ENCODE results near the gene STAG1.
"Not testable (repeated sequence)": the region's sequence is repeated elsewhere in the genome, so short reads cannot be mapped to it uniquely, and the experiment has no call there.

The STAG1 gene

DNA sequence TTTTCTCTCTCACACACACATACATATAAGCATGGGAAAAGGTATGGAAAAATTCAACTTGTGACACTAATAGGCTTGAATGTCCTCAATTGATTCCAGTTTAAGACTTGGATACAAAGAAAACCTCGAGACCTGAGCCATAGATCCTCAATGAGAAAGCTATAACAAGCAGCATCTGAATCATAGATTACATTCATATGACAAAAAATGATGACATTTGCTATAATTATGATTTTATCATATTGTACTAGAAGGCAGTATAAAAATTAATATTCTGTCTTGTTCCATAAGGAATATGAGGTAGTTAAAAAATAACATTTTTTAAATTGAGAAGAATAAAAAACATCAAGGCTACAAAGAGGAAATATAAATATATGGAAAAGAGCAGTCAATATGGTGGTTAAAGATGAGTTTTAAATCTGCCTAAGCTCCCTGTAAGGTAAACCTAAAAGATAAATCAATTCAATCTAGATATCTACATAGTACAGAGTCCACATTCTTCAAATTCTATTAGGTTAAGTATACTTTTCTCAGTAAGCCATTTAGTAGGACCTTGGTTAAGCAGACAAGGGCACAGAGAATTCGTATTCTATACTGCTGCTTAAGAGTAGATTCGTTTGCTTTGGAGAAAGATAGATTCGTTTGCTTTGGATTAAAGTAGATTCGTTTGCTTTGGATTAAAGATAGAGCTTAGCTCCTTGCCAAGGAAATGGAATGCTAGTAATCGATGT, 175.7 kb downstream of the STAG1 start:
- no peak for DNase-seq

DNA sequence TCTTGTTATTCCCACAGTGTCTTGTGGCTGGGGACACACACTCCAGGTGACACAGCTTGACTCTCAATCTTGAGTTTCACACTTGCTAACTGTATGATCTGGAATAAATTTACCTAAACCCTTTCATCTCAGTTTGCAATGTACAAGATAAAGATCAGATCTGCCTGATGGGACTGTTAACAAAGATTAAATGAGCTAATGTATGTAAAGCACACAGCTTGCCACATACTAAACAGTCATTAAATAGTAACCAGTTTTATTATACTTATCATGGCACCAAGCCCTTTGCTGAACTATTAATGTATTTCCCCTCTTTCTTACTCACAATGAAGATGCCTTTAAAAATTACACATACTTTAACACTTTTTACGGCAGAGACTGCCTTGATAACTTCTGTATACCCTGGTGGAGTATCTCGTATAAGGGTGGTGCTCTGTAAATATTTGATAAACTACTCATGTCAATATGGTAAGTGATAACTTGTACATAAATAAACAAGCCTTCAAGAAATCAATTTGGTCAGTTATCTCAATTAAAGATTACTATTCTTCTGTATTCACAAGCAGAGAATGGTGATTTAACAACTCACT, 184.5 kb downstream of the STAG1 start:
- DNase-seq, result no peak

DNA sequence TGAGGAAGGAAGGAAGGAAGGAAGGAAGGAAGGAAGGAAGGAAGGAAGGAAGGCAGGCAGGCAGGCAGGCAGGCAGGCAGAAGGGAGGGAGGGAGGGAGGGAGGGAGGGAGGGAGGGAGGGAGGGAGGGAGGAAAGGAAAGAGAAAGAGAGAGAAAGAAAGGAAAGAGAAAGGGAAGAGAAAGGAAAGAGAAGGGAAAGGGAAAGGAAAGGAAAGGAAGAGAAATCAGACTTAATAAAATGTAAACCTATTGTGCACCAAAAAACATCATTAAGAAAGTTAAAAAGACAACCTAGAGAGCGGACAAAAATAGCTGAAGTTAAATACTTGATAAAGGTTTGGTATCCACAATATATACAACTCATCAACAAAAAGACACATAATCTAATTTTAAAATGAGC, 187.2 kb downstream of the STAG1 start:
- not testable (repeated sequence) for DNase-seq

DNA sequence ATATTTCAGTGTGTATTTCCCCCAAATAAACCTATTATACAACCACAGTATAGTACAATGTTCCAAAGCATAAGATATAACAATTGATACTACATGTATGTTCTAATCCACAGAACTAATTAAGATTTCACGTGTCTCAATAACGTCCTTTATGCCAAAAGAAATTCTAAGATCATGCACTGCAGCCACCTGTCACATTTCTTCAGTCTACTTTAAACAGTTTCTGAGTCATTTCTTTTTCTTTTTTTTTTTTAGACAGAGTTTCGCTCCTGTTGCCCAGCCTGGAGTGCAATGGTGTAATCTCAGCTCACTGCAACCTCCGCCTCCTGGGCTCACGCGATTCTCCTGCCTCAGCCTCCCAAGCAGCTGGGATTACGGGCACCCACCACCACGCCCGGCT, 190.2 kb downstream of the STAG1 start:
- no peak for DNase-seq

DNA sequence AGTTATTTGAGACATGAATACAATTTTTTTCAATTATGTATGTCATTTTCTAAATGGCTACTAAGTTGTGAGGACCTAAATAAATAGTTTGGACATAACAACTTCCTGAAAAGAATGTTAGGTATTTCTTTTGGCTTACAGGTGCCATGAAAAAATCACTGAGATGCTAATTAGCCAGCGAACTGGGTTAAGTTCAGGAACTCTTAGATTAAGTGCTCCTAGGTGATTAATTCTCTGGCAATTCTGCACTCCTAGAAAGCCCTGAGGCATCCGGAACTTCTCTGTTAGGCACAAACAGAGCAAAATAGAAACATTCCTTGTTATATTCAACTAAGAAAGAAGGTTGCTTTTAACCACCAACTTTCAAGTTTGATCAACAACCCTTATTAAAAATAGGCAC, 192.3 kb downstream of the STAG1 start:
- DNase-seq, result no peak

DNA sequence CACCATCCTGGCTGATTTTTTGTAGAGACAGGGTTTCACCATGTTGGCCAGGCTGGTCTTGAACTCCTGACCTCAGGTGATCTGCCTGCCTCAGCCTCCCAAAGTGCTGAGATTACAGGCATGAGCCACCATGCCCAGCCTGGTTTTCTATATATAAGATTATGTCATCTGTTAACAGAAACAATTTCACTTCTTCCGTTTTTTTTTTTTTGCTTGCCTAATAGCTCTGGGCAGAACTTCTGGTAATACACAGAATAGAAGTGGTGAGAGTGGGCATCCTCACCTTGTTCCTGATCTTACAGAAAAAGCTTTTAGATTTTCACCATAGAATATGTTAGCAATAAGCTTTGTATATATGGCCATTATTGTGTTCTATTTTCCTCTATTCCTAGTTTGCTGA, 202.7 kb downstream of the STAG1 start:
- DNase-seq, result not testable (repeated sequence)

DNA sequence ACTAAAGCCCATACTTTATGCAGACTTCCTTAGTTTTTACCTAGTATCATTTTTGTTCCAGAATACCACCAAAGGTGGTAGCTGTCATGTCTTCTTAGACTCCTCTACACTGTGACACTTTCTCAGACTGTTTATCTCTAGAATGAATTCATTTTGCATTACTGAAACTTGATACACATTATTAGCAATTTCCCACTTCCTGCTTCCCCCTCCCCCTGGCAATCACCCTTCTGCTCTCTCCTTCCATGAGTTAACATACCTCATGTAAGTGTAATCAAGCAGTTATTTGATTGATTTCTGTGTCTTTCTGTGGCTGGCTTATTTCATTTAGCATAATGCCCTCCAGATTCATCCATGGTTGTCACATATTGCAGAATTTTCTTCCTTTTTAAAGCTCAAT, 204.9 kb downstream of the STAG1 start:
- no peak for DNase-seq

DNA sequence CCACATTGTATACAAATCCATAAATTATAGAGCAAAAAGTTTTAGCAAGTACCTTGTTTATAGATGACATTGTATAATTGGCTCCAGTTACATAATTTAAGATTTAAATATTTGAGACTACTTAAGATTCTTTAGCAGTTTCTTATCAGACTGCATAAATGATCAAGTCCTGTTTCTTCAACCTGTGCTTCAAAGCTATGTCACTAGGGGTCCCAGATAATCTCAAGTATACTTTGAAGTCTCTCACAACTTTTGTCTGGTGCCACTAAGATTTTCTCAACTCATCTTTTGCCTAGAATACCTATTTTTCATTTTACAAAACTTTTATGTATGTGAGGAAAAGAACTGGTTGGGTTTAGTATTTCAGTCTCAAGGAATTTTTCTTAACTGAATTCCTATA, 205.5 kb downstream of the STAG1 start:
- DNase-seq, result no peak

DNA sequence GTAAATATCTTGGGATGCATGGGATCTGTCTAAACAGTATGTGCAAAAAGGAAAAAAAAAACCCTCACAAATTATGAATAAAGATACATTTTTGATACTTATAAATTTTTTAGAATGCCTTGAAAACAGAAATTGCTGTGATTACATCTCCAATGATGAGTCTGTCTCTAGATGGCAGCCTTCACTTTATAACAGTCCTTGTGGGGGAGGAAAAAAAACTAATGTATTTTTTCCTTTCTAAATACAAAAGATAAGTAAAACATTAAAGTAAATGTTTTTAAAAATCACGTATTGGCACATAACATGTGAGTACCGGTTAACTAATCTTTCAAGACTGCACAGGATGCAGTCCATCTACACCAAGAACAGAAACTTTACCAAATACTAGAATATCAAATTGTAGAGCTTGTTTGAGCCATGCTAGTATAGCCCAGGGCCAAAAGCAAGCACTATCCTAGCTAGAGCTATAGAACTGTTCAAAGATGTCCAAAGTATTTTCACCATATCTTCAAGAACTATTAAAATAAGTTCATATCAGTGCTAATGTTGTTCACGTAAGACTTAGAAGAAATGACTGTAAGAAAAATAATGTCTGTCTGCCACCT, 206.4 kb downstream of the STAG1 start:
- no peak for DNase-seq

DNA sequence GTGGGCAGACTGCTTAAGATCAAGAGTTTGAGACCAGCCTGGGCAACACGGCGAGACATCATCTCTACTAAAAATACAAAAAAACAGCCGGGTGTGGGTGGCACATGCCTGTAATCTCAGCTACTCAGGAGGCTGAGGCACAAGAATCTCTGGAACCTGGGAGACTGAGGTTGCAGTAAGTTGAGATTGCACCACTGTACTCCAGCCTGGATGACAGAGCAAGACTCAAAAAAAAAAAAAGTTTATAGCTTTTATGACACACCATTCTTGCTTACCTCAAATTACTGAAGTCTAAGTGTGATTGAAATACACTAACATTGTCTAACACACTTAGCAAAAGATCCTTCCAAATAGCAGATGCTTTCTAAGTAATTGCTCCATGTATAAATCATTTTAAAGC, 207.6 kb downstream of the STAG1 start:
- DNase-seq, result no peak

DNA sequence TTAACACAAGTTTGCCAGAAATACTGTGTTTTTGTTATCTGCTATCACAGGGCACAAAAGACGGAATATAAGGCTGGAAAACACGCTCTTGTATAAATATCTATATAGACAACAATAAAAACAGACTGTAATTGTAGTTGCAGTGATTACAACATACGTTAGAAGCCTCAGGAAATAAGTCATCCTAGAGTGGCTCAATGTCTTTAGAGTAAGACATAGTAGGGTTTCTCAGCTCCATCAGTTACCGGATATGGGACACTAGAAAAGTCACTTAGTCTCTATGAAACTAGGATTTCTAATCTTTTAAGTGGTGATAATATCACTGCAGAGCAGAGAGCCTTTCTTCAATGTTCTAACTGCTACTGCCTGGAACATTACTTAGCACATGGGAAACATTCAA, 208.8 kb downstream of the STAG1 start:
- DNase-seq, result no peak

DNA sequence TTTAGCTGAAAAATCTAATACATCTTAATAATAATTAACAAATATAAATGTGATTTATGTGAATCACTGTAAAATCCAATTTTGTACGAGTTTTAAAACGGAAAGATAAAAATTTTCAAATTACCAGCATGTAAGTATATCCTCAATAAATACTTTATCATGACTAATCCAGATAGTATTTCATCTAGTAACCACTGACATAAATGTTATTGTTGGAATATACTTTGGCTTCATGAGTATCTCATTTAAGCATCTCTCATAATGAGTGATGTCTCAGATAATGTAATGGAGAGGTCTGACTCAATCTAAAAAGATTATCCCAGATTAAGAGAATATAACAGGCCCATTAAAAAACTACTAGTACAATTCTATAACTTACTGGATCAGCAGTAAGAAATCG, 216.3 kb downstream of the STAG1 start:
- DNase-seq, result no peak

DNA sequence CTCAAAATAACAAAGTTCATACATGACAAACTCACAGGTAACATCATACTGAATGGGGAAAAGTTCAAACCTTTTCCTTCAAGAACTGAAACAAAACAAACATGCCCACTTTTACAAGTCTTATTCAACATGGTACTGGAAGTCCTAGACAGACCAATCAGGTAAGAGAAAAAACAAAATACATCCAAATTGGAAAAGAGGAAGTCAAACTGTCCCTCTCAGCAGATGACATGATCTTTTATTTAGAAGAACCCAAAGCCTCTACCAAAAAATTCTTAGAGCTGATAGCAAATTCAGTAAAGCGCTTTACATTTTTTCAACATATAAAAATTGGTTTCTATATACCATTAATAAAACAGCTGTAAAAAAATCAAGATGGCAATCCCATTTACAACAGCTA, 219.4 kb downstream of the STAG1 start:
- DNase-seq, result no peak

DNA sequence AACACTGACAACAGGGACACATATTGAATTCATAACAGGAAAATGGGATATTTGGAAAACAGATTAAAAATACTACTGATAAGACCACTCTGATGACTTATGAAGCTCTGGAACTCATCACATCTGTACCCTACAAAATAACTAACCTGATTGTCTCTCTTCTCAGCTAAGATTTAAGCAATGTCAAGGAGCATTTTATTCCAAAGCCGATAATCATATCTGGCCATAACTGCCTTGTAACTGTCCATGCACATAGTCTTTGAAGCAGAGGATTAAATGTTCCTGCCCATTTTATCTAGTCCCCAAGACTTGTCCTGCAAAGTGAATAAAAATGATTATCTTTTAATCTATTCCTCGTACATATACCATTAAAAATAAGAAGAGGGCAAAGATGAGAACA, 234.1 kb downstream of the STAG1 start:
- no peak for DNase-seq

DNA sequence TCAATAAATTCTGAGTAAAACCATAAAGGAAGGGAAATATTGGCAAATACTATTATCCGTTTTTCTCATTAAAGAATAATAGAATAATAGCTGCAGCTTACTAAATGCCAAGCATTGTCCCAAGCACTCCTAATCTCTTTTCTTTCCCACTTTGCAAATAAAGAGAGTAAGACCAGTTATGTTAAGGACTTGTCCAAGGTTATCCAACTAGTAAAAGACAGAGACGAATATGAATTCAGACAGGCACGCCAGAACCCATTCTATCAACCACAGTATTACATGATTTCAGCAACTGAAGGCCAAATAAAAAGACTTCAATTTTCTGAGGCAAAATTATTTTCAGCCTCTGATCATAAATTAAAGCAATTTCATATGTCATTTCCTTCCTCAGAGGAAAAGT, 235.5 kb downstream of the STAG1 start:
- no peak for DNase-seq

DNA sequence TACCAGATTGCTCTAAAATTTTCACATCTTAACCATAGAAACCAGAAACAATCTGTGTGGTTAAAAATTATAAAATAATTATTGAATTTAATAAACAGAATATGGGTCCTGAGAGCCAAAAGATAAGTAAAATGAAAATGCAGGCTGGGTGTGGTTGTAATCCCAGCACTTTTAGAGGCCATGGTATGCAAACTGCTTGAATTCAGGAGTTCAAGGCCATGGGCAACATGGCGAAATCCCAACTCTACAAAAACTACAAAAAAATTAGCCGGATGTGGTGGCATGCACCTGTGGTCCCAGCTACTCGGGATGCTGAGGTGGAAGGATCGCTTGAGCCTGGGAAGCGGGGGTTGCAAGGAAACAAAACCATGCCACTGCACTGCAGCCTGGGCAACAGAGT, 236.1 kb downstream of the STAG1 start:
- no peak for DNase-seq

DNA sequence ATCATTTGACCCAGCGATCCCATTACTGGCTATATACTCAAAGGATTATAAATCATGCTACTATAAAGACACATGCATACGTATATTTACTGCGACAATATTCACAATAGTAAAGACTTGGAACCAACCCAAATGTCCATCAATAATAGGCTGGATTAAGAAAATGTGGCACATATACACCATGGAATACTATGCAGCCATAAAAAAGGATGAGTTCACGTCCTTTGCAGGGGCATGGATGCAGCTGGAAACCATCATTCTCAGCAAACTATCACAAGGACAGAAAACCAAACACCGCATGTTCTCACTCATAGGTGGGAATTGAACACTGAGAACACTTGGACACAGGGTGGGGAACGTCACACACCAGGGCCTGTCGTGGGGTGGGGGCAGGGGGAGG, 237.6 kb downstream of the STAG1 start:
- not testable (repeated sequence) for DNase-seq

DNA sequence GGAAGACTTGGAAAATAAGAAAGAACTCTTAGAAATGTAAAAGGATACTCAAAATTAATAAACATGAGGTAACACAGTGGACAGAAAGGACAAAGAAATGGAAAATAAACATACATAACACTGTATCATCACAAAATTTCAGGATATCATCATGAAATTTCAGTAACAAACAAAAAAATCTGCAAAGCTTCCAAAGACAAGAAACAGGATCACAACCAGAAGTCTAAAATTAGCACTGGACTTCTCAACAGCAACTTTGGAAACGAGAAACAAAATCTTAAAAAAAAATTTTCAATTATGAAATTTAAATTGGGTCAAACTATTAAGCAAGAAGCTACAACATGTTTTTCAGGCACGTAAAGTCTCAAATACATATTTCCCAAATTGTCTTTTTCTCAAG, 238.8 kb downstream of the STAG1 start:
- no peak for DNase-seq

DNA sequence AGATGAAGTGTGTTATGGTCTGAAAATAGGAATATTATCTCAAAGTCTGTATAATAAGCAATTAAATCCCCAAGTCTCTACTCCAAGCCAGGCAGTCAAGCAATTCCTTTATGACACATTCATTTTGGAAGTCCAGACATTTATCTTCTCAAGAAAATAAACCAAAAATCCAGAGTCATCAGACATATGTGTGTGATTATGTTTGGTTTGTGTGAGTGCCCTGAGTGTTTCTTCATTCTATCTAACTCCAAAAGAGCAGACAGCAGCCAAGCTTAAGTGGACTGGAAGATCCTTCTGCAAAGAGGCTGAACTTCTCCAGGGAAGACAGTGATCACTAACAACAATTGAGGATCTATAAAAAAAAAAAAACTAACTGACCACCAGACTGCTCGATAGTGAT, 239.8 kb downstream of the STAG1 start:
- DNase-seq, result no peak

DNA sequence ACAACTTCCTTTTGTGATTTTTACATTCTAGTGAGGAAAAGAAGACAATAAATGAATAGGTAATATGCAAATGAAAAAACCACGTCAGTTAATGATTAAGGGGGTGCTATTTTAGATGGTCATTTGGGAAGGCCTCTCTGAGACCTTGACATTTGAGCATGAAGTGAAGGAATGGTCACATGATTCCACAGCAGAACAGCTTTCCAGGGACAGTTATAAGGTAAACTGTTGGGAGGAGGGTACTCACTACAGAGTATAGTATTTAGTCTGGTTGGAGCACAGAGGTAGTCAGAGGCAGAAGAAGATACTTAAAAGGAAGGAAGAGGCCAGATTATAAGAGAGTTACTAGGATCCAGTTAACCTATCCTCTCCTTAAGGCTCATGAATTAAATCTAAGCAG, 246.5 kb downstream of the STAG1 start:
- DNase-seq, result no peak

DNA sequence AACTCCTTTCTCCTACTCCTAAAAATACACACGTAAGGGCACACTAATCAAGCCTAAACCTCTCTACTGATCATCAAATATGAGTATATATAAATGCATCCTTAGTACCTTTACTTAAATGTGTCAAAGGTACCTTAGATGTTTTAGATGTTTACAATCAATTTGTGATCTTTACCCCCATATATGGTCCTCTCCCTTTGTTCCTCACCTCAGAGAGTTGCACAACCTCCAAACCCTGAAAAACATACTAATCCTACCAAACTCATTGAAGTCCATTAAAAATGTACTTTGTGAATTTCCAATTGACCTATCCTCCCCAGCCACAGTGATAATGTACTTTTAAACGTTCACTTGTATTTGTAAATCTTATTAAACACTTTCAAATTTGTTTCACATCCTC, 249.1 kb downstream of the STAG1 start:
- no peak for DNase-seq

DNA sequence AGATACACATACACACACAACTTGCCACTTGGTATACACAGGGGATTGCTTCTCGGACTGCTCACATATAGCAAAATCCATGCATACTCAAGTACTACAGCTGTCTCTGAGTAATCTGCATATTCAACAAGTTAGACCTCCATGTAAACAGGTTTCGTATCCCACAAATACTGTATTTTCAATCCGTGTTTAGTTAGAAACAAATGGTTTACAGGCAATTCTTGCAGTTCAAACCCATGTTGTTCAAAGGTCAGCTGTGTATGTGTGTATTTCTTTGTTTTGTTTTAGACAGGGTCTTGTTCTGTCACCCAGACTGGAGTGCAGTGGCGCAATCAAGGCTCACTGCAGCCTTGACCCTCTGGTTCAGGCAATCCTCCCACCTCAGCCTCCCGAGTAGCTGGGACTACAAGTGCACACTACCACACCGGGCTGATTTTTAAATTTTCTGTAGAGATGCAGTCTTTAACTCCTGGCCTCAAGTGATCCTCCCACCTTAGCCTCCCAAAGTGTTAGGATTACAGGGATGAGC, 253.2 kb downstream of the STAG1 start:
- no peak for DNase-seq

DNA sequence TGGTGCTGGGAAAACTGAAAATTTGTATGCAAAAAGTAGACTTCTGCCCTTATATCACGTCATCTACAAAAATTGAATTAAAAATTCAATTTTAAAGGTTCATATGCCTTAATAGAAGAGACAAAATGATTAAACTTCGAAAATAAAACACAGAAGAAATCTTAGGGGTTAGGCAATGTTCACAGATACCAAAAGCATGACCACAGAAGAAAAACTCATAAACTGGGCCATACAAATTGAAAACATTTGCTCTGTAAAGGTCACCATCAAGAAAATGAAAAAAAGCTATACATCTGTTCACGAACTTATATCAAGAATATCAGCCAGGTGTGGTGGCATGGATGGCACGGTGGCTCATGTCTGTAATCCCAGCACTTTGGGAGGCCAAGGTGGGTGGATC, 257.0 kb downstream of the STAG1 start:
- DNase-seq, result no peak

DNA sequence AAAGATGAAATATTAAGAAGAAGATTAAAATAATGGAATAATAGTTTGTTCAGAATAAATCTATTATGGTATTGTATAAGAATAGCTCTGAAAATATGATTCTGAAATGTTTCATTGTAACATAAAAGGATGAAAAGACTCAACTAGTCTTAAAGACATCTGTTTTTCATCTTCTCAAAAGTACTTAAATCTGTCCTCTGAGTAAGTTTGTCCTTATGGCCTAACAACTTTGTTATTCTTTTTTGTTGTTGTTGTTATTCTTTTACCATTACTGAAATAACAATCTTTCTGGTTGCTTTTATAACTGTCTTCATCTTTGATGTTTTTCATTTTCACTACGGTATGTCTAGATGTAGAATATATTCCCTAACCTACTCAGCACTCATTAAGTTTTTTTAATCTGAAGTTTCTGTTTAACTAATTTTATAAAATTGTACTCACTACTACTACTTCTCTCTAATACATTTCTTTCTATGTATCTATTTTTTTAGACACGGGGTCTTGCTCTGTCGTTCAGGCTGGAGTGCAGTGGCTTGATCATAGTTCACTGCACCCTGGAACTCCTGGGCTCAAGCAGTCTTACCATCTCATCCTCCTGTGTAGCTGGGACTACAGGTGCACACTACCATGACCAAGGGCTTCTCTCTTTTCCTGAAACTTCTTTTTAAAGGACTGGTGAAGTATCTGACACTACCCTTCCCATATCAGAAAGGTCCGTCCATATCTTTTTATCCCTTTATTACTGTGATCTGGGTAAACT, 261.4 kb downstream of the STAG1 start:
- no peak for DNase-seq
